ENCODE data around the gene RPS21.

The RPS21 gene

DNA sequence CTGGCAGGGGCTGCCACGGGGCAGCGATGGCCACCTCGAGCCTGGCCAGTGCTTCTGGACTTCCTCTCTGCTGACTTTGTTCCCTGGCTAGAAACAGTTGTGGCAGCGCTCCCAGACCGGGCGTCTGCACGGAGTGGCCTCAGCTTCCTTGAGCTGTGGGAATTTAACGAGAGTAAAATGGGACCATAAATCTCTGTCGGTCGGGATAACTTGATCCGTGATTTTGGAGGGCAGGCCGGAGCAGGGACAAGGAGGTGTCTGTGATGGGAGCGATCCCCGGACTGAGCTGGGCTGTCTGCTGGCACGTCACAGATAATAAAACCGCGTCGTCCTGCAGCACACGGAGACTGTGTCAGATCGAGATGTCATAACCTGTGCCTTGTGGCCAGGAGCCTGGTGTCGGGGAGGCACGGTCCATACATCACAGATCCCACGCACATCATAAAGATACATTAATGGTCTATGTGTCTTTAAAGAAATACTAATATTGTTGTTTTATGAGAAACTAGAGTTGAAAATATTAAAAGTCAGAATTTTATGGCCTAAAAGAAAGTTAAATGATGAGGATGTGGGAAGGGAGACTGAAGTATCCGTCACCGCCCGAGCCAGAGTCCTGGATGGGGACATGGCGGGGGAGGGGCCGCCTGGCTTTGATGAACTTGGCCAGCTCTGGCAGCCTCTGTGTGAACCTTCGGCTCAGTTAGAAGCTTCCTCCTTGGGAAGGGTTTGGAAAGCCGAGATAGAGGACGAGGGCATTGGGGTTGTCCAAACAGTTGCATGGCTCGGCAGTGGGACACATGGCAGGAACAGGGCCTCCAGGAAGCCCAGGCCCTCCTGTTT is 47.0 kb downstream of the RPS21 start:
- no peak for DNase-seq (ENCODE audit: low read depth)
- no peak overlapping the region for H3K4me3 ChIP-seq (ENCODE audit: low read depth, low read length)

DNA sequence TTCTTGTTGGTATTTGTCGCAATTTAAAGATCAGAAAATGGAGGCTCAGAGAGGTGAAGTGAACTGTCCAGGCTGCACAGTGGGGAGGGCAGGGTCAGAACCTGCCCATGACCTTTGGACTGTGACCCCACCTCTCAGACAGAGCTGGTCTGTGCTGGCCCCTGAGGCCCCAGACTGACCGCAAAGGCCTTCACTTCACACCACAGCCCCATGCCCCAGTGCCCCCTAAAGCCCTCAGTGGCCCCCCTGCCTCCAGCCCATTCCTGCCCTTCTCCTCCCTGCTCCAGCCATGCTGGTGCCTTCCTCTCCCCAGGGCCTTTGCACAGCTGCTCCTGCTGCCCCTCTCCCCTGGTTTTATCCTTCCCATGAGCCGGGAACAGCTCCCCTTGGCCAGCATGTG is 49.8 kb downstream of the RPS21 start:
- DNase-seq (ENCODE audit: low read depth), result no peak
- no peak overlapping the region for H3K4me3 ChIP-seq (ENCODE audit: low read depth, low read length)

DNA sequence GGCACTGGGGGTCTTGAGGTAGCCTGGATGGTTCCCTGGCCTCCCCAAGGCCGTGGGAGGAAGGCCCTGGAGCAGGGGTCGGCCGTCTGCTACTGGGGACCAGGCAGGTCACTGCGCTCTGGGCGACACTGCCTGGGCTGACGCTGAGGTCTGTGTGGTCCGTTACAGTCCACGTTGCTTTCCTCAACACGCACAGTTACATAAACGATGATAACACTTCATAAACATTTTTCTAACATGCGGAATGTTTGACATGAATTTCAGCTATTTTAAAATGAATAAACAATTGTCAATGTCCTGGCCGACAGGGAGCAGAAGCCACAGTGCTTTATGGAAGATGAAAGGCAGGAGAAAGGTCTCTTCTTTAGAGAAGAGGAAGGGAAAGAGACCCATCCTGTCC is 50.6 kb downstream of the RPS21 start:
- no peak for DNase-seq (ENCODE audit: low read depth)
- H3K4me3 ChIP-seq (ENCODE audit: low read depth, low read length), result no peak overlapping the region

DNA sequence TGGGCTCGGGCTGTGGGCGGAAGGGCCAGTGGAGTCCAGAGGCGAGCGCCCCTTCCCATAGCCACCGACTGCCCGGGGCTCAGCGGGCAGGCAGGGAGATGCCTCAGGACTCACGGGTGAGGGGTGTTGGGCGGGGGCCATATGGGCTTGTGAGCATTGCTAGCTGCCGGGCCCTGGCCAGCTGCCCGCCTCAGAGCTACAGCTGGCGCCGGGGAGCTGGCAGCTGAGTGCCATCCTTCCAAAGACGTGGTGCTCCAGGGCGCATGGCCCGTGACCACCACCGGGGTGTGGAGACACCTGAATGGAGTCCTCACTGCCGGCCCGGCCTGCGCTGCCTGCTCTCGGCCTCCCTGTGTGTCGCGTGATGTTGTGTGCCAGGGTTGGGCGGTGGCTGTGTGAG is 51.0 kb downstream of the RPS21 start:
- no peak for DNase-seq (ENCODE audit: low read depth)
- no peak overlapping the region for H3K4me3 ChIP-seq (ENCODE audit: low read depth, low read length)

All from skeletal muscle cell (primary cell).